ENCODE results near the gene INPP5A.

DNA sequence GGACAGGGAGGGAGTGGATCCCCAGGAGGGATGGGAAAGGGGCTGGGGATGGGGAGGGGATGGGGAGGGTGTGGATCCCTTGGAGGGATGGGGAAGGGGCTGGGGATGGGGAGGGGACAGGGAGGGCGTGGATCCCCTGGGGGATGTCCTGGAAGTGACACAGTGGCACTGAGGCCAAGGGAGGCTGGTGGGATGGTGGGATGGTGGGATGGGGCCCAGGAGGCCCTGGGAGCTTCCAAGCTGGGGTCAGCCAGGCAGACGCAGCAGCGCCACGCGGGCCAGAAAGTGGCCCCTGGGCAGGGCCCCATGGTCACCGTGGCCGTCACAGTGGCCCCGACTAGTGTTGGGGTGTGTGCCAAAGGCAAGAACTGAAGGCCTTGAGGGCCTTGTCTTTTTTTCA, 67.8 kb downstream of the INPP5A start:
- TF ChIP-seq POLR2A (IDR thresholded peaks at IDR 0.05), result no peak
- no peak for TF ChIP-seq CTCF (IDR thresholded peaks at IDR 0.05)
